Activated naive CD8-positive, alpha-beta T cell treated with anti-CD3 and anti-CD28 coated beads, Interleukin-2, amount 10 ng/mL, durations not matched to agents 7 days and 5 days (primary cell): ENCODE measurements around the gene TICRR. TPM values are rescaled to one million over a fixed set of nuclear protein-coding genes. Genes with fewer than 3 reads are reported as not detected.

Experiments
- ATAC-seq: fragments of 150-1000 bp; cut with Tn5 transposase; one replicate; pipeline ENCODE4 v1.10.0; 2021; ENCODE audit warnings: low read depth, moderate library complexity
- POLR2A ChIA-PET: fragments of 350-600 bp; sonication (Branson Sonifier 250); formaldehyde crosslinking; loops from one replicate; lab custom pipeline; 2021; ENCODE audit warnings: antibody characterized with exemption; lab: Charles Lee
- DNase-seq: peaks from one replicate; pipeline ENCODE4 v3.0.0; 2021
- H3K27ac Mint-ChIP-seq: one replicate; pipeline ENCODE4 v1.8.0; 2022; ENCODE audit warnings: mild to moderate bottlenecking, mixed read lengths
- H3K27me3 Mint-ChIP-seq: one replicate; pipeline ENCODE4 v1.8.0; 2022; ENCODE audit warnings: mild to moderate bottlenecking, moderate library complexity, mixed read lengths
- H3K36me3 Mint-ChIP-seq: one replicate; pipeline ENCODE4 v1.8.0; 2021; ENCODE audit warnings: mild to moderate bottlenecking, mixed read lengths
- H3K4me1 Mint-ChIP-seq: one replicate; pipeline ENCODE4 v1.8.0; 2021; ENCODE audit warnings: mixed read lengths
- H3K4me3 Mint-ChIP-seq: one replicate; pipeline ENCODE4 v1.8.0; 2022; ENCODE audit warnings: mild to moderate bottlenecking, moderate library complexity, mixed read lengths
- H3K9me3 Mint-ChIP-seq: one replicate; pipeline ENCODE4 v1.8.0; 2021; ENCODE audit warnings: mixed read lengths
- total RNA-seq, 2 experiments: library from RNA; stranded (reverse); gene quantifications; one replicate each; pipeline ENCODE4 v1.2.3, GENCODE V29; 2021

Gene TICRR
- total RNA-seq, 2 experiments from 2014 or later: 18.6 to 20.6 TPM

- Mint-ChIP-seq H3K4me3 (no peak overlapping the region), H3K4me1 (peaks cover 15% of the 10 kb centered on the region), H3K27ac (no peak overlapping the region), H3K27me3 (peaks cover 67% of the 10 kb centered on the region), H3K36me3 (no peaks in the 10 kb centered on the region), H3K9me3 (no peaks in the 10 kb centered on the region)
- DNase-seq (no peak), ATAC-seq (no peak)
- POLR2A ChIA-PET: interaction anchor here (0.7 kb wide), 1 partner anchor 226 kb away, joined by 4 read pairs; no protein-coding TSS in a partner anchor
These were observed 82.5 kb downstream of the TICRR start for GRCh38 chr15:89657686-89658200.

DNA sequence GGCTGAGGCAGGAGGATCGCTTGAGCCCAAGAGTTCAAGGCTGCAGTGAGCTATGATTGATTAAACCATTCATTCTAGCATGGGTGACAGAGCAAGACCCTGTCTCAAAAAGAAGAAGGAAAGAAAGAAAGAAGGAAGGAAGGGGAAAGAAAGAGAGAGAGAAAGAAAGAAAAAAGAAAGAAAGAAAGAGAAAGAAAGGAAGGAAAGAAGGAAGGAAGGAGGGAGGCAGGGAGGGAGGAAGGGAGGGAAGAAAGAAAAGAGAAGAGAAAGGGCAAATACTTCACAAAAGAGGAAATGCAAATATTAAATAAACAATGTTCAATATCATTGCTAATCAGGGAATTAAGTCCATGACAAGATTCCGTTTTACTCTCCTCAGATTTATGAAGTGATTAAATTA, 84.0 kb downstream of the TICRR start:
- ATAC-seq (no peak), DNase-seq (no peak)
- POLR2A ChIA-PET: interaction anchor here (0.7 kb wide), 2 partner anchors 18 to 591 kb away, joined by 4 to 5 read pairs; no protein-coding TSS in a partner anchor
- H3K27ac Mint-ChIP-seq: no peak overlapping the region
- H3K4me1 Mint-ChIP-seq: peaks cover 14% of the 10 kb centered on the region
- peaks cover 56% of the 10 kb centered on the region for H3K27me3 Mint-ChIP-seq
- no peaks in the 10 kb centered on the region for H3K36me3 Mint-ChIP-seq
- H3K9me3 Mint-ChIP-seq: no peaks in the 10 kb centered on the region
- no peak overlapping the region for H3K4me3 Mint-ChIP-seq

GRCh38 chr15:89660556-89660955, 85.3 kb downstream of the TICRR start:
- ATAC-seq (no peak), DNase-seq (no peak)
- Mint-ChIP-seq H3K27me3 (peaks cover 55% of the 10 kb centered on the region), H3K4me3 (no peak overlapping the region), H3K36me3 (no peaks in the 10 kb centered on the region), H3K9me3 (no peaks in the 10 kb centered on the region), H3K4me1 (peaks cover 10% of the 10 kb centered on the region), H3K27ac (no peak overlapping the region)
- POLR2A ChIA-PET: interaction anchor here (0.5 kb wide), 1 partner anchor 14 kb away, joined by 4 read pairs; no protein-coding TSS in a partner anchor

GRCh38 chr15:89662893-89663626, 87.8 kb downstream of the TICRR start:
- H3K36me3 Mint-ChIP-seq: no peaks in the 10 kb centered on the region
- POLR2A ChIA-PET: no interaction called here
- H3K4me1 Mint-ChIP-seq: peaks cover 3% of the 10 kb centered on the region
- no peak for ATAC-seq
- H3K27me3 Mint-ChIP-seq: peaks cover 45% of the 10 kb centered on the region
- no peak overlapping the region for H3K4me3 Mint-ChIP-seq
- no peaks in the 10 kb centered on the region for H3K9me3 Mint-ChIP-seq
- no peak for DNase-seq
- no peak overlapping the region for H3K27ac Mint-ChIP-seq

GRCh38 chr15:89664441-89665350, 89.4 kb downstream of the TICRR start:
- Mint-ChIP-seq H3K27ac (no peak overlapping the region), H3K9me3 (no peaks in the 10 kb centered on the region), H3K36me3 (no peaks in the 10 kb centered on the region), H3K27me3 (peaks cover 35% of the 10 kb centered on the region), H3K4me1 (peaks cover 2% of the 10 kb centered on the region), H3K4me3 (peak overlapping the region; percentile 66)
- POLR2A ChIA-PET: no interaction called here
- DNase-seq: no peak
- ATAC-seq: no peak

- Mint-ChIP-seq H3K9me3 (no peaks in the 10 kb centered on the region), H3K27me3 (peaks cover 31% of the 10 kb centered on the region), H3K36me3 (no peaks in the 10 kb centered on the region), H3K4me1 (peaks cover 2% of the 10 kb centered on the region), H3K27ac (no peak overlapping the region), H3K4me3 (no peak overlapping the region)
- POLR2A ChIA-PET: no interaction called here
- DNase-seq: peak; percentile 60
- peak; percentile 77 for ATAC-seq
These were observed 90.3 kb downstream of the TICRR start for GRCh38 chr15:89665449-89666181.

- Mint-ChIP-seq H3K9me3 (no peaks in the 10 kb centered on the region), H3K27ac (no peak overlapping the region), H3K4me3 (no peak overlapping the region), H3K27me3 (peaks cover 24% of the 10 kb centered on the region), H3K4me1 (peaks cover 2% of the 10 kb centered on the region), H3K36me3 (no peaks in the 10 kb centered on the region)
- ATAC-seq (no peak), DNase-seq (no peak)
- POLR2A ChIA-PET: no interaction called here
These were observed 91.1 kb downstream of the TICRR start for GRCh38 chr15:89666184-89666857.

- POLR2A ChIA-PET: no interaction called here
- ATAC-seq (no peak), DNase-seq (no peak)
- Mint-ChIP-seq H3K4me3 (no peak overlapping the region), H3K27ac (no peak overlapping the region), H3K36me3 (no peaks in the 10 kb centered on the region), H3K27me3 (peaks cover 22% of the 10 kb centered on the region), H3K9me3 (no peaks in the 10 kb centered on the region), H3K4me1 (peaks cover 7% of the 10 kb centered on the region)
These were observed 91.8 kb downstream of the TICRR start for GRCh38 chr15:89666858-89667705.

GRCh38 chr15:89667706-89667960, 92.4 kb downstream of the TICRR start:
- Mint-ChIP-seq H3K36me3 (no peaks in the 10 kb centered on the region), H3K27me3 (peaks cover 16% of the 10 kb centered on the region), H3K4me1 (peaks cover 8% of the 10 kb centered on the region), H3K4me3 (no peak overlapping the region), H3K27ac (no peak overlapping the region), H3K9me3 (no peaks in the 10 kb centered on the region)
- POLR2A ChIA-PET: no interaction called here
- no peak for DNase-seq
- ATAC-seq: no peak

DNA sequence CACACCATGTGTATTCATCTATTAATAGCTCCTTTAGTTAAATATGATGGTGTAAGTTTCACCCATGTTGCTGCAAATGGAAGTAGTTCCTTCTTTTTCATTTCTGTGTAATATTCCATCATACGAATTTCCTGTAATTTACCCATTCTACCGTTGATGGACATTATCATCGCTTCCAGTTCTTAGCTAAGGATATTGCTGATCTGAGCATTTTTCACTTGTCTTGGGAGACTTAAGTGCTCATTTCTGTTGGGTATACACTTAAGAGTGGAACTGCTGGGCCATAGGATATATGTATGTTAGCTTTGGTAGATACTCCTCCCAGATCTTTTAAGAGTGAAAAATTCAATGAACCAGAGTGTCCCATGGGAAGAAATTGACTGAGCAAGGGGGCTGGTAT, 92.9 kb downstream of the TICRR start:
- Mint-ChIP-seq H3K36me3 (no peaks in the 10 kb centered on the region), H3K9me3 (no peaks in the 10 kb centered on the region), H3K4me3 (no peak overlapping the region), H3K27me3 (peaks cover 13% of the 10 kb centered on the region), H3K4me1 (peaks cover 8% of the 10 kb centered on the region), H3K27ac (no peak overlapping the region)
- POLR2A ChIA-PET: no interaction called here
- ATAC-seq (no peak), DNase-seq (no peak)

DNA sequence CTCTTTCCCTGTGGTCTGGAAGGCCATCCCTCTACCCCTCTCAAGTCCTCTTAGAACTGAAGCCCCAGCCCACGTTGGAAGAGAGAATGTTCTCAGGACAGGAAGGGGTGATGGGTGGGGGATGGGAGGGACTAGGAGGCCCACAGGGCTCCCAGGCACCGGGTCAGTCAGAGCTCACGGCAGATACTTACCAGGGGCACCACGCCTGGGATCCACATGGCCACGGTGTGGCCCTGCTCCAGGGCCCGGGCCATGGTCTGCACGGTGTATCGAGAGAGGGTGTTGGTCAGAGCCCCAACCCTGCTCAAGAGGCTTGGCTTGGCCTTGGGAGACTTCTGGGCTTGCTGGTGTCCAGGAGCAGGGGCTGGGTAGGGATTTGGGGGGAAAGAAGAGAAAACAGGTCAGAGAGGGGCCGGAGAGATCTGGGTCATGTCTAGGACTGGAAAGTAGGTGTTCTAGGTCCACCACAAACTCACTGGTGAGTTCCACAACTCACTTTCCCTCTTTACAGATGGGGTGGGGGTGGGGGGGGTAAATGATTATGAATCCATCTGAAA, 94.1 kb downstream of the TICRR start:
- ATAC-seq (no peak), DNase-seq (no peak)
- Mint-ChIP-seq H3K36me3 (no peaks in the 10 kb centered on the region), H3K4me1 (peaks cover 8% of the 10 kb centered on the region), H3K27me3 (peaks cover 13% of the 10 kb centered on the region), H3K4me3 (no peak overlapping the region), H3K27ac (no peak overlapping the region), H3K9me3 (no peaks in the 10 kb centered on the region)
- POLR2A ChIA-PET: no interaction called here

DNA sequence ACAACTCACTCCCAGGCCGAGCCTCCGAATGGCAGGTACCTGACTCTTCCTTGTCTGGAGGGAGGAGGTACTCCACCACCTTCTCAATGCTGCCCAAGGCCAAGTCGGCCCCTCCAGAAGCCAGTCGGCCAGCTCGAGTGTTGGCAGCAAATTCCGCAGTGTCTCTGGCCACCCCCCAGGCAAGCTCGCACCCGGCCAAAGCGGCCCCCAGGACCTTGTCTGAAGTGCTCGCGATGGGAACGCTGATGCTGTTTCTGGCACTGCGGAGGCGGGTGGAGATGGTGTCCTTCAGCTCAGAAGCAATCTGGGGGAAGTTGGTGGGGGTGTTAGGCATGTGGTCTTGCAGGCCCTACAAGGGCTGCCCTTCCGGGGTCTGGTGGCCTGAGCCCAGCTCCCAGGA, 94.7 kb downstream of the TICRR start:
- no peak overlapping the region for H3K4me3 Mint-ChIP-seq
- H3K4me1 Mint-ChIP-seq: peaks cover 7% of the 10 kb centered on the region
- H3K9me3 Mint-ChIP-seq: no peaks in the 10 kb centered on the region
- ATAC-seq (no peak), DNase-seq (no peak)
- H3K36me3 Mint-ChIP-seq: no peaks in the 10 kb centered on the region
- POLR2A ChIA-PET: no interaction called here
- no peak overlapping the region for H3K27ac Mint-ChIP-seq
- H3K27me3 Mint-ChIP-seq: peaks cover 10% of the 10 kb centered on the region
